Endothelial cell of umbilical vein (primary cell): ENCODE data around the gene ZNF407. TPM values are rescaled to one million over a fixed set of nuclear protein-coding genes. Genes with fewer than 3 reads are reported as not detected.

Experiments used
- BruUV-seq: library from RNA; stranded (reverse); fragments of 400-500 nt; replicated peaks from 2 replicates; lab custom pipeline; 2021; lab: Mats Ljungman, UMichigan
- CTCF ChIA-PET: fragments of 300-600, 350-600 bp; sonication (Branson Sonifier 250); formaldehyde crosslinking; loops from one replicate; lab custom pipeline; 2021; ENCODE audit warnings: antibody characterized with exemption, inconsistent platforms; lab: Charles Lee
- POLR2A ChIA-PET: fragments of 300-600, 350-600 bp; sonication (Branson Sonifier 250); formaldehyde crosslinking; loops from one replicate; lab custom pipeline; 2021; ENCODE audit warnings: antibody characterized with exemption, inconsistent platforms; lab: Charles Lee
- DNase-seq: peaks from one replicate; pipeline ENCODE4 v3.0.0-alpha.2; 2011; ENCODE audit warnings: low read depth, low spot score
- FAIRE-seq: peaks from 2 replicates; lab custom pipeline; 2011; peaks lifted over from hg19 to GRCh38; lab: Jason Lieb, UNC
- H2AFZ ChIP-seq: 2 replicates; pipeline ENCODE4 v1.6.0; 2012; ENCODE audit warnings: low read depth, low read length, control low read depth, inconsistent platforms
- H3K27ac ChIP-seq: 2 replicates; pipeline ENCODE4 v1.5.1; 2011; ENCODE audit warnings: low read depth, mild to moderate bottlenecking, control low read depth, low read length, moderate library complexity; ENCODE audit not compliant: insufficient read depth
- H3K27me3 ChIP-seq, 2 experiments: 2 replicates each; pipeline versions ENCODE4 v1.6.0 to v1.6.1; 2011; ENCODE audit warnings: low read length in 2 of 2, mixed read lengths in 1 of 2; ENCODE audit not compliant: control insufficient read depth in 2 of 2, insufficient read depth in 2 of 2
- H3K36me3 ChIP-seq, 2 experiments: 2 replicates in 1 of 2; 3 replicates in 1 of 2; pipeline ENCODE4 v1.5.1; 2011; ENCODE audit warnings: low read length in 2 of 2, mild to moderate bottlenecking in 1 of 2, moderate library complexity in 1 of 2; ENCODE audit not compliant: control insufficient read depth in 2 of 2, insufficient read depth in 2 of 2; ENCODE audit errors: extremely low read depth in 1 of 2
- H3K4me1 ChIP-seq: 3 replicates; pipeline ENCODE4 v1.5.1; 2011; ENCODE audit warnings: mild to moderate bottlenecking, low read length; ENCODE audit not compliant: control insufficient read depth, insufficient read depth; ENCODE audit errors: extremely low read depth
- H3K4me2 ChIP-seq: 2 replicates; pipeline ENCODE4 v1.6.1; 2011; ENCODE audit warnings: low read length, control low read depth, mixed read lengths; ENCODE audit not compliant: insufficient read depth
- H3K4me3 ChIP-seq, 3 experiments: fragments of 200-600 bp in 1 of 3; sonication (generic), shearing (Covaris generic) in 1 of 3; replicated peaks in 1 of 3; 2 replicates each; pipeline ENCODE4 v1.5.1; 2011 to 2016; ENCODE audit warnings: control low read depth in 3 of 3, low read length in 3 of 3, mild to moderate bottlenecking in 2 of 3, inconsistent platforms in 1 of 3, low read depth in 1 of 3, moderate library complexity in 1 of 3; ENCODE audit not compliant: insufficient read depth in 1 of 3
- H3K79me2 ChIP-seq: 2 replicates; pipeline ENCODE4 v1.6.0; 2012; ENCODE audit warnings: low read length, inconsistent platforms; ENCODE audit not compliant: control insufficient read depth, insufficient read depth
- H3K9ac ChIP-seq: replicated peaks from 2 replicates; pipeline ENCODE3; 2011; ENCODE audit warnings: low read length, control low read depth; ENCODE audit not compliant: insufficient read depth; ENCODE audit errors: extremely low read depth
- H3K9me1 ChIP-seq: replicated peaks from 3 replicates; pipeline ENCODE4 v1.6.0; 2011; ENCODE audit warnings: mild to moderate bottlenecking, low read length; ENCODE audit not compliant: control insufficient read depth, insufficient read depth; ENCODE audit errors: extremely low read depth
- H3K9me3 ChIP-seq: replicated peaks from 2 replicates; pipeline ENCODE4 v1.5.1; 2012; ENCODE audit warnings: low read length, inconsistent platforms; ENCODE audit not compliant: control insufficient read depth, insufficient read depth
- H4K20me1 ChIP-seq: replicated peaks from 2 replicates; pipeline ENCODE3; 2011; ENCODE audit warnings: mild to moderate bottlenecking, low read length; ENCODE audit not compliant: control insufficient read depth, insufficient read depth; ENCODE audit errors: extremely low read depth
- EZH2 ChIP-seq: IDR thresholded peaks from 2 replicates; pipeline ENCODE4 v1.6.1; 2012; ENCODE audit warnings: borderline replicate concordance, low read depth, mild to moderate bottlenecking, moderate library complexity, low read length, inconsistent platforms; ENCODE audit not compliant: severe bottlenecking
- FOS ChIP-seq: IDR thresholded peaks from 2 replicates; pipeline ENCODE4 v1.6.1; 2011; ENCODE audit warnings: mild to moderate bottlenecking, low read length, moderate library complexity, borderline replicate concordance; ENCODE audit not compliant: insufficient read depth
- GATA2 ChIP-seq: IDR thresholded peaks from 2 replicates; pipeline ENCODE4 v1.7.0; 2011; ENCODE audit warnings: low read depth, mild to moderate bottlenecking, moderate library complexity, mixed read lengths, low read length; ENCODE audit not compliant: insufficient read length, insufficient read depth
- JUN ChIP-seq: IDR thresholded peaks from 2 replicates; pipeline ENCODE4 v1.6.1; 2011; ENCODE audit warnings: borderline replicate concordance, low read depth; ENCODE audit not compliant: insufficient read length, insufficient read depth
- MYC ChIP-seq: IDR thresholded peaks from one replicate; pipeline ENCODE4 v1.6.1; 2011; ENCODE audit warnings: mild to moderate bottlenecking, low read depth, low read length
- POLR2A ChIP-seq: IDR thresholded peaks from 2 replicates; pipeline ENCODE4 v1.6.1; 2012; ENCODE audit warnings: low read depth, mild to moderate bottlenecking, control low read depth, low read length
- POLR2AphosphoS5 ChIP-seq: IDR thresholded peaks from 2 replicates; pipeline ENCODE4 v1.6.1; 2012; ENCODE audit warnings: low read depth, mild to moderate bottlenecking, control low read depth, low read length, moderate library complexity; ENCODE audit not compliant: insufficient read depth
- dilution Hi-C: fragments of 300-500 bp; cut with MboI; formaldehyde crosslinking; loops from one replicate; pipeline ENCODE4 v1.15.0; 2019; ENCODE audit warnings: low sequenced_read_pairs; ENCODE audit not compliant: extremely low pct_ligation_motif_present
- intact Hi-C: fragments of 100-400 bp; cut with micrococcal nuclease; formaldehyde crosslinking; loops from one replicate; pipeline ENCODE4 v1.10.0; 2022
- polyA plus RNA-seq, 4 experiments: library from polyadenylated mRNA; depleted of rRNA in 3 of 4; stranded (reverse) in 3 of 4; unstranded in 1 of 4; fragments of >200 nt; gene quantifications; 2 replicates each; pipeline versions ENCODE4 v1.2.1 to v1.2.3, GENCODE V29; 2011 to 2012; ENCODE audit warnings: missing spikeins in 1 of 4
- total RNA-seq: library from RNA; stranded (reverse); gene quantifications from 2 replicates; pipeline ENCODE4 v1.2.3, GENCODE V29; 2021
- TF ChIP-seq, protein P1 (sequence below): IDR thresholded peaks from 2 replicates; pipeline ENCODE4 v1.6.1; 2011; ENCODE audit not compliant: insufficient read depth, insufficient read length
- TF ChIP-seq, protein P2 (sequence below), 2 donors: IDR thresholded peaks; 1 replicate in 1 of 2; 2 replicates in 1 of 2; pipeline ENCODE4 v1.5.1; 2011; ENCODE audit warnings: low read length in 2 of 2, mild to moderate bottlenecking in 2 of 2, moderate library complexity in 2 of 2, control low read depth in 1 of 2, inconsistent platforms in 1 of 2, low read depth in 1 of 2; ENCODE audit not compliant: insufficient read depth in 1 of 2; ENCODE audit errors: extremely low read depth in 1 of 2

The ZNF407 gene
- total and polyA plus RNA-seq, 2 donors (not counting 3 experiments of a cell fraction or from before 2014, with no cell fraction given) = 3.8 to 20.1 TPM

DNA sequence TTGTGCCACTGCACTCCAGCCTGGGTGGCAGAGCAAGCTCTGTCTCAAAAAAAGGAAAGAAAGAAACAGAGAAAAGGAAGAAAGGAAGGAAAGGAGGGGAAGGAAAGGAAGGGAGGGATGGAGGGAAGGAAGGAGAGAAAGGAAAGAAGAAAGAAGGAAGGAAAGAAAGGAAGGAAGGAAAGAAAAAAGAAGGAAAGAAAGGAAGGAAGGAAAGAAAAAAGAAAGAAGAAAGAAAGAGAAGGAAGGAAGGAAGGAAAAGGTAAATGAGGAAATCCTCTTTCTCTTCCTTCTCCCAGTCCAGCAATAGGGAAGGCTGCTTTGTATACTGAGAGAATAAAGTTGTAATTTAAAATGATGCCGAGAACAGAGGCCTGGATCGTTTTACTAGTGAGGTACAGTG is 22.8 kb upstream of the ZNF407 start:
- Histone ChIP-seq H3K79me2 (no peaks in the 10 kb centered on the region), H3K9me1 (no peaks in the 10 kb centered on the region), H3K27ac (no peak overlapping the region), H3K9me3 (no peaks in the 10 kb centered on the region), H3K4me2 (no peak overlapping the region), H3K4me1 (no peaks in the 10 kb centered on the region), H4K20me1 (no peaks in the 10 kb centered on the region), H3K4me3 (no peak overlapping the region), H2AFZ (no peak overlapping the region), H3K36me3 (no peaks in the 10 kb centered on the region), H3K9ac (no peak overlapping the region), H3K27me3 (no peaks in the 10 kb centered on the region)
- dilution Hi-C loops (no loop called here), intact Hi-C loops (no loop called here)
- DNase-seq (no peak), FAIRE-seq (no peak)
- no TSS peak for BruUV-seq
- TF ChIP-seq POLR2AphosphoS5 (no peak), MYC (no peak), EZH2 (no peak), FOS (no peak), JUN (no peak), POLR2A (no peak), GATA2 (no peak)
- TF ChIP-seq, protein P1, sequence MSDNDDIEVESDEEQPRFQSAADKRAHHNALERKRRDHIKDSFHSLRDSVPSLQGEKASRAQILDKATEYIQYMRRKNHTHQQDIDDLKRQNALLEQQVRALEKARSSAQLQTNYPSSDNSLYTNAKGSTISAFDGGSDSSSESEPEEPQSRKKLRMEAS = no peak
- TF ChIP-seq, protein P2, sequence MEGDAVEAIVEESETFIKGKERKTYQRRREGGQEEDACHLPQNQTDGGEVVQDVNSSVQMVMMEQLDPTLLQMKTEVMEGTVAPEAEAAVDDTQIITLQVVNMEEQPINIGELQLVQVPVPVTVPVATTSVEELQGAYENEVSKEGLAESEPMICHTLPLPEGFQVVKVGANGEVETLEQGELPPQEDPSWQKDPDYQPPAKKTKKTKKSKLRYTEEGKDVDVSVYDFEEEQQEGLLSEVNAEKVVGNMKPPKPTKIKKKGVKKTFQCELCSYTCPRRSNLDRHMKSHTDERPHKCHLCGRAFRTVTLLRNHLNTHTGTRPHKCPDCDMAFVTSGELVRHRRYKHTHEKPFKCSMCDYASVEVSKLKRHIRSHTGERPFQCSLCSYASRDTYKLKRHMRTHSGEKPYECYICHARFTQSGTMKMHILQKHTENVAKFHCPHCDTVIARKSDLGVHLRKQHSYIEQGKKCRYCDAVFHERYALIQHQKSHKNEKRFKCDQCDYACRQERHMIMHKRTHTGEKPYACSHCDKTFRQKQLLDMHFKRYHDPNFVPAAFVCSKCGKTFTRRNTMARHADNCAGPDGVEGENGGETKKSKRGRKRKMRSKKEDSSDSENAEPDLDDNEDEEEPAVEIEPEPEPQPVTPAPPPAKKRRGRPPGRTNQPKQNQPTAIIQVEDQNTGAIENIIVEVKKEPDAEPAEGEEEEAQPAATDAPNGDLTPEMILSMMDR (IDR thresholded peaks at IDR 0.05; ENCODE audit: extremely low read depth in 1 of 2, insufficient read depth in 1 of 2, low read depth in 1 of 2, low read length in 2 of 2) = no peak
- CTCF ChIA-PET = no interaction called here
- POLR2A ChIA-PET = no interaction called here
